ENCODE data around the gene GRM3.

GRM3 gene

DNA sequence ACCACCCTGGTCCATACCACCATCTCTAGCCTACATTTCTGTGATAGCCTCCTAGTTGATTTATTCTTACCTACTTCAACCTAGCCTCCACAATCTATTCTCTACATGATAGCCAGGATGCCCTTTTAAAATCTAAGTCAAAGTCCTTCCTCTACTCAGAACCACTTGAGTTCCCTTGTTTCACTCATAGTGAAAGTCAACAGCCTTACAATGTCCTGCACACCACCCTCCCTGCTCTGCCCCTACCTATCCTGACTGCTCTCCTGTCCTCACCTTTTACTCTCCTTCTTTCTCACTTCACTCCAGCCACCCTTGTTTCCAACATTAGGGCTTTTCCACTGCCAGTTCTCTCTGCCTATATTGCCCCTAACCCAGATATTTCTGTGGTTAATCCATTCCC, 146.7 kb downstream of the GRM3 start:
- FAIRE-seq: no peak

DNA sequence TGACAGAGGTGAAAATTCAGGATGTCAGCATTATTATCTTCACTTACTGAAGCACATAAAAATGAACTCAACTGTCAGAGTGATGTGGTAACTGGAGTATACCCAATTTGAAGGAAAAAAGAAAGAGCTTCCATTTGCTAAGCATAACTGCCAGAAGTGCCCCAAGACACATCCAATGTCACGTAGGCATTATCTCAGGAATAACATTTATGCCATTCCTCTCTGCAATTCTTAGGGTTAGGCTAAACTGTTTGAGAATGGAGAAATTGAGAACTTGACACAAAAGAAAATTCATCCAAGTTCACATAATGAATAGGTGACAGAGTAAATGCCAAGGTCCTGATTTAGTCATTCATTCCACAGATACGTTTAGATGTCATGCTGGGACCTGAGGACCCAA, 148.6 kb downstream of the GRM3 start:
- FAIRE-seq: no peak

DNA sequence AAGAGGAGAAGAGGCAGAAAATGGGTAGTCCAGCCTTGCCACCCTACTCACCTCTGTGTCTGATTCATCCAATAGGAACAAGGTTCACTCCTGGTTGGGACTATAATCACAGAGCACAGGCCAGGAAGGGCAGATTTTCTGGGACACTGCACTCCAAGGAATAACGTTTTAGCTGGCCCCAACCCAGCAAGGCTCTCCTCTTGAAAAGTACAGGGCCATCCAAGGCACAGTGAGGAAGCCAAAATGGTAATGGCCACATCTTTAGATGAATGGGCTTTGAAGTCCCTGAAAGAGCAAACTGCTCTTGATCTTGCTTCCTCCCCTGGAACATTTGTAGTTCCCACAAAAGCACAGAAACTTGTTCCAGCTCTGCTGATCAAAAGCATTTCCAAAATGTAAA, 149.4 kb downstream of the GRM3 start:
- no peak for FAIRE-seq

DNA sequence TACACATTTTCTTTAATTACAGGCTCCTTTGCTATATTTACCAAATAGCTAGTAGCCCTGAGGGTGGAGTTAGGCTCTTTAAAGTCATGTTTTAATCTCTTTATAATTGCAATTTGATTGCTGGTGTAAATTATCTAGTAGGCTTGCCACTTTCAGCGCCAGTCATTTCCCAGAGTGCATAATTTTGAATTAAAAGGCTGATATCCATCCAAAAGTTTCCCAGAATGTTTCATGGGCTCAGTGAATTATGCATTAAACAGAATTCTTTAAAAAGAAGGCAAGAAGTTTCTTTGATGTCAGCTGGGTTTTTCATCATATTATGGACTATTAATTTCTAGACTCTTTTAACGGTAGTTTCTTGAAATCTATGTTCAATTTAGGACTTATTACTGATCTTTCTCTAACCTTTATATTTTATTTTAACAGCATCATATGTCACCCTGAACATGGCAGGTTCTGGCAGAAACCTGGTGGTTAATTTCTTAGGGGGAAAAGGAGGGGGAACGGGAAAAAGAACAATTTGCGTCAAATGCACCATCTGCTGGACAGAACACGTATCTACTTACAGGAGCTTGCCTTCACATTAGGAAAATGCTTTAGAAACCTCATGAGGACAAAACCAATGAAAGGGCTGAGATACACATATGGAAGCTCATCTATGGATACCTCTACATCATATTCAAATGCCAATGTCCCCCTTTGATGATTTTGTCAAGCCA, 171.1 kb downstream of the GRM3 start:
- peak; percentile 3 for FAIRE-seq

DNA sequence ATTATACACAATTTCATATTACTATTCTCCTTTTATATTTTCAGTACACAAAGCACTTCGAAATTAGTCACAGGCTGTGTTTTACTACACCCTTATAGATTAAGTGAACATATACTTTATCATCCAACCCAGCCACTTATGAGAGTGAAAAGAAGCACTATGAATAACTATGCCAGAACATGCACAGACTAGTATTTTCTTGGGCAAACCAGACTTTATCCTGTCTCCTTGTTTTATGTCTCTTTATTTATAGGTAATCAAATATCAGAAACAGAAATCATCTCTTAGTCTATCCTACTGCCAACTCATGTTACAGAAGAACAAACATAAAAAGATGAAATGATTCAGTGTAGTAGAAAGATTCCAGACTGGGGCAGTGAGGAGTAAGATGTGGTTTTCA, 171.8 kb downstream of the GRM3 start:
- FAIRE-seq: no peak

DNA sequence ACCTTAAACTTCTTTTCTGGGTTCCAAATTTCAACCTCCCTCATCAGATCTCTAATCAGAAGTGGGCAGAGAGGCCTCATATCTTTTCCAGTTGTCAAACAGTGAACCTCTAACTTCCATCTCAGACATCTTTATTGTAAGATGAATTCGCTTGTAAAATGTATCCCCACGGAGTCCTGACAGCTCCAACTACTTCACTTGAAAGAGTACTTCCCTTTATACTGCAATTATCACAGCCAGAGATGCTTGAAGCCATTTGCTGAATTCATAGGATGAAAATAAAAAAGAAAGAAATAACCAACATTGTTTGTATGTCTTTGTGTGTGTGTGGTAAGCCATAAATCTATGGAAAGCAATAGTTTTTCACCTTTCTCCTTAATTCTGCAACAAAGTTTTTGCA, 175.2 kb downstream of the GRM3 start:
- no peak for FAIRE-seq

DNA sequence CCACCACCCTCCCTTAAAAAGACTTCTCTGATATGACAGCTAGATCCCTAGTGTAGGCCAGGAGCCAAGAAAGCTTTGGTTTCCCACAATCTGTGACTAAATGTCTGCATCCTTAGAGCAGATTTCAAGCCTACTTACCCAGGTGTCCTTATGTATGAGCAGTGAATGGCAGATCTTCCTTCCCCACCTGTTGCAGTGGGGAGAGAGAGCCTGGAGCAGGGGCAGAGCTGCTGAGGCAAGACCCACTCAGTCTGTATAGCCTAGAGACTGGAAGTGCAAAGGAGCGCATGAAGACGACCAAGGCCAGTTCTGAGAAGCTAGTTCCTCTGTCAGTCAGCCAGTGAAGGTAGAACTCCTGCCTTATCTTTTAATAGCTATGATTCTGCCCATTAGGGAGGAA, 180.1 kb downstream of the GRM3 start:
- FAIRE-seq: no peak

DNA sequence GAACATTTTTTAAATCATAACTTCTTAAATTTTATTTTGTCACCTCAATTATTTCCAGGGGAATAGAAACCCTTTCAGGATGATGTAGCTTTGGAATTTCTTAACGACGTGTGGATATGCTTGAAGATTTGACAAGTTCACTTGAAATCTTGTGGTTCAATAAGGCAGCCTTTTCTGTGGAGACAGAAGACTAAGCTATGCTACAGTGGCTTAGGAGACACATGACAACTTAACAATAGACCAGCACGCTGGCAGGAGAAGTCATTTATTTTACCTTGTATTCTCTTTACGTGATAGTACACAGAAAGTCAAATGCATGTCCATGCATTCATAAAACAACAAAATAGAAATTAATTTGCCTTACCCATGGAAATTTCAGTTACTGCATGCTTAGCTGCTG, 181.6 kb downstream of the GRM3 start:
- no peak for FAIRE-seq

DNA sequence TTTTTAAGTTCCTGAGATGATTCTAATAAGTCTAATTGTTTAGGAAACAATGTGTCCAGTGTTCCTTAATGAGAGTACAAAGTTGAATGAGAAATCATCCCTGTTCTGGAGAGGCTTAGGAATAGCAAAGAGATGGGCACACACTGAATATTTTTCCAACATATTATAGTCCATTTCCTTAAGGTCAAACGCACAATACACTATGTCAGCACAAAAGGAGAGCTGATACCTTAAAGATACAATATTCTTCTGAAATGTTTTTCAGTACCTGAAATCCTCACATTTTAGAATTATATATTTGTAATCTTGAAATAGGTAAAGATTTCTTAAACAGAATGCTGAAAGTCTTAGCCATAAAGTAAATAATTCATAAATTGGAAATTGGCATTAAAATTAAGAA, 183.2 kb downstream of the GRM3 start:
- no peak for FAIRE-seq

DNA sequence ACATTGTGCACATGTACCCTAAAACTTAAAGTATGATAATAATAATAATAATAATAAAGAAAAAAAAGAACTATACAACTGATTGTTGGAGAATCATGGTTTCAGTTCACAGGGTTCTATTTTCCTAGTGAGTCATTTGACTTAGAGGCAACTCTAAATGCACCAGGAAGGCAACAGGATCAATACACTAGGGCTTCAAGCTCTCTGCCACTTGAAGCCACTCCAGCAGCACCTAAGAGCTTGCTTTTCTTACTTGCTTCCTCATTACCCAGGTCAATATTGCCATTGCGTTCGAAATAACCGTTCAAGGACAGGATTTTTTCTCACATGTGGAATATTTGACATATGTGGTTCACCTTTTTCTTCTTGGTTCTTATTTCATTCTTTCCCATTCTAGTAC, 189.7 kb downstream of the GRM3 start:
- FAIRE-seq: no peak

DNA sequence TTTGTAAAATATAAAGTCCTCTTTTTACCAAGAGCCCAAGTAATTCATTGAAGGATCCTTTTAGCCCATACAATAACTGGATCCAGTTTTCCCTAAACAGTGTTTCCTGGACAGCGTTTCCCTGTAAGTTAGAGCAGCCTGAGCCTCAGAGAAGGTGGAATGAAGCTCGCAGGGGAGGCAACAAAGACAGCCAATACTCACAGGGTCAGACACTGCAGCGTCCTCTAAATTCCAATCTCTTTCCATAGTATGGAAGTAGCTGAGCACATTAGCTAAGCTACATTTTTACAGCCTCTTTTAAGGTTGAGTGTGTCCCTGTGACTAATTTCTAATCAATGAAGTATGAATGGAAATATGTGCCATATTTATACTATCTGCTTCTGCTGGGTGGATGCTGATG, 193.5 kb downstream of the GRM3 start:
- no peak for FAIRE-seq

DNA sequence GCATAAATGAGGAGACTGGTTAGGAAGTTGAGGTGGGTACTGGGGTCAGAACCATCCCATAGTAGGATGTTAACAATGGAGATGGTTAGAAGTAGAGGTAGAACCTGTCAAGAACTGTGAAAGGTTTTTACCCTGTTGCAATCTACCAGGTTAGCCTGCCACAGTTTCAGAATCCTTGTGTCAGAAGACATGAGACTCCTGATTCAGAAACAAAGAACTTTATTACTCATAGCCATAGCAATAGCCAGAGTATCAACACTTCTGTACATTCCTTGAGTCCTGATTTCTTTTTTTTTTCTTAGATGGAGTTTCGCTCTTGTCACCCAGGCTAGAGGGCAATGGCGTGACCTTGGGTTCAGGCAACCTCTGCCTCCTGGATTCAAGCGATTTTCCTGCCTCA, 200.9 kb downstream of the GRM3 start:
- FAIRE-seq: no peak

DNA sequence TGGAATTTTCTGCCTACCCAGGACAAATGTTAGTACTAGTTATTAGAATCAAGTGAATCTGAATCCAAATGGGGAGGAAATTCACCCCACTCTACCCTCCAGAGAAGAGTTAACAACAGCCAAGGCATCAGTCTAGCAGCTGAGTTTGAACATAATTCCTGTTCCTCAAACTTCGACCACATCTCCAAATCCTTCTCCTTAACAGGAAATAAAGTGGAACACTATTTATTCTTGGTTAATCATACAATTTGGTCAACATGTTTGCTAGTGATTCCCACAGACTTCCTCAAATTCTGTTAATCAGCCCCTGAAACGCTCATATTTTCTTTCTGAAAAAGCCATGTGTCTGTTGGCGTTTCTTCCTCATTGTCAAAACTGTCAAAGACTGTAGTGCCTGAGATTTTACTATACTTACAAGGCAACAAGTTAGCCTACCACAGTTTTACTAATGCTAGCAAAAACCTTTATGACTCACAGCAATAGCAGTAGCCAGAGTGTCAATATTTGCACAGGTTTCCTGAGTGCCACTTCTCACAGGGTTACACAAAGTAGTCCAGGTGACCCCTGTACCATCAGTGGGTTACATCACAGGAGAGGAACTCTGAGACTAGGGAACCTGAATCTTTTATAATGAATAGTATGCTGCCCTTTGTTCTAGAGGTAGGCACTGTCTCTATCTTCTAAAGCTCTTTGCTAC, 202.9 kb downstream of the GRM3 start:
- no peak for FAIRE-seq

DNA sequence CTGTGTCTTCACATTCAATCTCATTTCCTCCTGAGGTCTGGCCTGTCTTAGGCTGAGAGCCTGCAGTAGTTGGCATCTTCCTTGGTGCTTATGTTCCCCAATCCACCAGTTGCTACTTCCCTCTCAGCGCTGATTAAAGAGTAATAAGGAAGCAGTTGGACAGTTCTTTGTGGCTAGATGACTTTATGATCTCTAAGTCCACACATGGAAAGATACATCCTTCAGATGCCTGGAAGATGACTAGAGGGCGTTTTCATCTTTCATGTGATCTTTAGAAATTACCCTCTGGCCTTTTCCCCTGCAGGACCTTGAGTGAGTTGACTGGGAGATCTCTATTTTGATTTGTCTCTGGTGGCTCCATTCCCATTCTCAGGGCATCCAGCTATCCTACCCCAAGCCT, 204.5 kb downstream of the GRM3 start:
- FAIRE-seq: no peak

DNA sequence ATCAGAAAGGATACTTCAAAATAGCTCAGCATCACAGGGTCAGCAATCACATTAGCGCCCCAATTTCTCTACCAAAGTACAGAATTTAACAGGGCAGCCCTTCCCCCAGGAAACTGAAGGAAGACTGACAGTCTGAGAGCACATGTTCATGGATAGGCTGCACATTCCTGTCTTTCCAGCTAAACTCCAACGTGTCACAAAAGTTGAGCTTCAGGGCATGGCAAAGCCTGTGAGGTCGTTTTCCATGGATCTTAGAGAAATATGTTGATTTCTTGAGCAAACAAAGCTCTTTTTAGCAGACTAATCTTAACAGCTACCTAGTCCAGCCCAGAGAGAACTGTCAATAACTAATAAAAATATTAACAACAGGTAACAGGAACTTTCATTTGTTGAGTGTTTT, 207.9 kb downstream of the GRM3 start:
- FAIRE-seq: no peak

DNA sequence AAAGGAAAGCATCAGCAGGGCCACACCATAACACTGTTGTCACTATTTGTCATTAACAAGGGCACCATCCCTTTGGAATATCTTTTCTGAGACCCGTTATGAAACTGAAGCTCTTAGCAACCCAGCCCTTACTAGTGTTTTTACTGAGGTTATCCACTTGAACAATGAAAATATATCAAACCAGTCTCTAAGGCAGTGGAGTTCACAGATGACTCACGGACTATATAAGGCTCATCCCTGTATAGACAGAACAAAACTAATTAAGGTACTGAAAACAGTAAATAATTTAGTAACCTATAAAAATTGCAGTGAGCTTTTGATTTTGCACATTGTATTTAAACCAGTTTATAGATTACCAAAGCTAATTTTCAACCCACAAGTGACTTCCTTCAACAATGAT, 219.7 kb downstream of the GRM3 start:
- FAIRE-seq: no peak

DNA sequence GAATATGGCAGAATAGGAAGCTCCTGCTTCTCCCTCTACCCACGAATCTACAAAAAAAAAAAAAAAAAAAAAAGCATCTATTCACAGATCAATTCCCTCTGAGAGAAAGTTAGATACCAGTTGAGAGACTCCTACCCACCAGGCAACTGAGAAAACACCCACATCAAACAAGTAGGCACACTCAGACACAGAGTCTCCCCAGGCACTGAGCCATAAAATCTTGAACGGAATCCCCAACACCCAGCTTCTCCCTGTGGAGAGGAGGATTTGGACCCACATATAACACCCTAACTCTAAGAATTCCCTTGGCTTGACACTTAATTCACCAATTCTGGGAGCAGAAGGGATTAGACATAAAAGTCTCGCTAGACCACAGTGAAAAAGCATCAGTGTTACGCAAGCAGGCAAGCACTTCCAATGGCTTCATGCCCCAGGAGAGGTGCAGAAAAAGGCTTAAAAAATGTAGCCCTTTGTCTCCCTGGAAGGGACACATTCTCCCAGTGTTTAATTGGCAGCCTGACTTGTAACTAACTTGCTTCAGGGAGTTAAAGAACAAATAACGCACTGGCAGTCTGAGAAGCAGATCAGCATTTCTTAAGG, 223.6 kb downstream of the GRM3 start:
- FAIRE-seq: no peak

DNA sequence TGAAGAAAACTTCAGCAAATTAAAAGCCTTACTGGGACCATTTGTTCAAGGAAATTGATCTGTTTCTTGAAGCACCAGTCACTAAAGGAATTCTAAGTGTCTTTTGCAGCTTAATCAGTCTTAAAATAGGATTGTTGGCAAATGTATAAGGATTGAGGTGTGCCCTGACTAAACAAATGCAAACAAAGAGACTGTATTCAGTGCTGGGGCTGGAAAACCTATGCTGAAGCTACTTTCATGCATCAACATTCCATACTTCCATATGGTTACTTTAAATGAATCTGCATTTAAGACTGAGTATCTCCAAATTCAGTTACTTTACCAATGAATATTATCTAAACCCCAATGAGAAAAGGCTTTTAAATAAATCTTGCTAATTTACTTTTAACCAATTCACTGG, 232.4 kb downstream of the GRM3 start:
- no peak for FAIRE-seq

DNA sequence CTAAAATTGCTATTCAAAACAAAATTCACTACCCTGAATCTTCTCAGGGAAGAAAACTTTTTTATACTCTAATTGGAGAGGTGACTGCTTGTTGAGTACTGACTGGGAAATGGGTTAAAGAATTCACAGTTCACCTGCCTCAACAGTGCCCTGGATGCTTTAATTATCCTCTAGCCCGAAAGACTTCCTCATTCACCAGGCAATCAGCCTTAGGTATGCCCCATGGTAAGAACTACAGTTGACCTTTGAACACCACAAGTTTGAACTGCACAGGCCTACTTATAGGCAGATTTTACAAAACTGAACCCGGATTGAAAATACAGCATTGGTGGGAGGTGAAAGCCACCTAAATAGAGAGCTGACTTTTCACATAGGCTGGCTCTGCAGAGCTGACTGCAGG, 240.4 kb downstream of the GRM3 start:
- FAIRE-seq: no peak

DNA sequence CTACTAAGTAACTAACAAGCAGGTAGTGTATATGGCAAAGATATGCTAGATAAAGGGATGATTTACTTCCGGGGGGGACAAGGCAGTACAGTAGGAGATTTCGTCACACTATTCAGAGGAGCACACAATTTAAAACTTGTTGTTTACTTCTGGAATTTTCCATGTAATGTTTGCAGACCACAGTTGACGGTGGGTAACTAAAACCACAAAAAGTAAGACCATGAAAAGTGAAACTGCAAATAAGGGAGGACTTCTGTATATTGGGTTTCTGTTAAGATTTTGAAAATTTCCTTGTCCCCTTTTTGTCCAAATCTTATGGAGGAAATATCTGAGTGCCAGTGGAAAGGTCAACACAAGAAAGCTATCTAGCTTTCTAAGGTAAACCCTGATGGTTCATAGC, 245.8 kb downstream of the GRM3 start:
- FAIRE-seq: no peak

DNA sequence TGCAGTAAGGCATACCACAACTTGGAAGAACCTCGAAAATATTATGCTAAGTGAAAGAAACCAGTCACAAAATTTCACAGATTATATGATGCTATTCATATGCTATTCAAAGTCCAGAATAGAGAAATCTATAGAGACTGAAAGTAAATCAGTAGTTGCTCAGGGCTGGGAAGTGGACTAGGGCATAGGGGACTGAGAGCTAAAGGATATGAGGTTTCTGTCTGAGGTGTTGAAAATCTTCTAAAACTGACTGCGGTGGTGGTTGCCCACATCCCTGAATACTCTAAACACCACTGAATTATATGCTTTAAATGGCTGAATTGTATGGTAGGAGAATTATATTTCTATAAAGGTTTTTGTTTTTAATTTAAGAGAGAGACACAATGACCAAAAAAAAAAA, 254.5 kb downstream of the GRM3 start:
- no peak for FAIRE-seq

DNA sequence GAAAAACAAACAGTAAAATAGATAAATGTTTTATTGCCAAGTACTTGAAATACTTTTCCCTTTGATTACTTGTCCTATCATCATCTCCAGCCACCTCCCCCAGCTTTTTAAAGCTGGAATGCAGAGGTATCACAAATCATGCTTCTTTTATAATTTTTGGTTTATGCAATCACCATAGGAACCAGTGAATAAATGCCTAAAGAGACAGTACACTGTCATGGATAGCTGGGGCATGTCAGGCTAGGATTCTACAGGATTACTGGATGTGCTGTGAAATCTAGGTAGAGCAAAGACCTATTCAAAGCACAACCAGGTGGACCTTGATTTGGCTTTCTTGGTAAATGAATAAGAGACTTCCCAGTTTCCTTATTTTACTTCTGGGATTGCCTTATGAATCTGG, 257.2 kb downstream of the GRM3 start:
- no peak for FAIRE-seq

DNA sequence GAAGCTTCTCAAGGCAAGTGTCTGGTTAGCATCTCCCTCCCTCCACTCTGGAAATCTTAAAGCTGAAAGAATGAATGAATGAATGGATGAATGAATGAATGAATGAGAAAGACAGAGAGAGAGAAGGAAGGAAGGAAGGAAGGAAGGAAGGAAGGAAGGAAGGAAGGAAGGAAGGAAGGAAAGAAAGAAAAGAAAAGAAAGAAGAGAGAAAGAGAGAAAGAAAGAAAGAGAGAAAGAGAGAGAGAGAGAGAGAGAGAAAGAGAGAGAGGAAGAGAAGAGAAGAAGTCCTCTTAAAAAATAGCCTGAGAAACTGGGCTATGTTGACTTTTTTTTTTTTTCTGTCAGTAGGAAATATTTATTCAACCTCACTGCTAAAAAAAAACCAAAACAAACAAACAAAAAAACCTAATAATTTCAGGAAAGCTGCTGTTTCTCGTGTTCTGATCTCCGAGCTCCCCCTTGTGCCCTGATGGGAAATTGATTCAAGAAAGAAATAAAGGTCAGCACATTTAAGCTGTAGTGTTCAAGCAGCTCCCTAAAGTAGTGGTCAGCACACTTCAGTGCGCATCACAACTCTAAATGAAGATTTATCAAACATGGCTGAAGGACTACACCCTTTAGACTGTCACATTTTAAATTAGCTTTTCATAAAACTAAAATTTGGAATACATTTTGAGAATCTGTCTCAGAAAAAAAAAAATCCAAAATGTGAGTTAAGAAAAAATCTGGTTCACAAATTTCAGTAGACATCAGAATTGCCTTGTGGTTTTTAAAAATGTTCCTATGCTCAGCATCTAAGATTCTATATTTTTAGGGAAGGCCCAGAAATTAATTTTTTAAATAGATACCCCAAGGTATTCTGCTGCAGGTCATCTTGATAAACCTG, 261.5 kb downstream of the GRM3 start:
- peak; percentile 55 for FAIRE-seq

DNA sequence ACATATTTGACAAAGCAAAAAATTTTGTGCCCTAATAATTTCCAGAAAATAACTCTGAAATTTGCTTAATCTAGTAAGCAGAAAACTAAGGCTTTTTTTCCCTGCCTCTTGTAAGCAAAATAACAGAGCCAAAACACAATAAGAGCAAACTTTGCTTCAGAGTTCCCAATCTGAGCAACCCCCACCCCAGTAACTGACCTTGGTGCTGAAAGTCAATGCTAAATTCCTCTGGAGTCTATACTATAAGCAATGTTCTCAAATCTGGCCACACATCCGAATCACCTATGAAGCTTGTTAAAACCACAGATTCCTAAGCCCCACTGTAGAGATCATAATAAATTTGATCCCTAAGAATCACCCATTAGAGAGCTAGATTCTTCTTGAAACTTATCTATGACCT, 265.2 kb downstream of the GRM3 start:
- FAIRE-seq: no peak

All from G401.6 (cell line).